ENCODE results near the gene B4GALT6.

The B4GALT6 gene

DNA sequence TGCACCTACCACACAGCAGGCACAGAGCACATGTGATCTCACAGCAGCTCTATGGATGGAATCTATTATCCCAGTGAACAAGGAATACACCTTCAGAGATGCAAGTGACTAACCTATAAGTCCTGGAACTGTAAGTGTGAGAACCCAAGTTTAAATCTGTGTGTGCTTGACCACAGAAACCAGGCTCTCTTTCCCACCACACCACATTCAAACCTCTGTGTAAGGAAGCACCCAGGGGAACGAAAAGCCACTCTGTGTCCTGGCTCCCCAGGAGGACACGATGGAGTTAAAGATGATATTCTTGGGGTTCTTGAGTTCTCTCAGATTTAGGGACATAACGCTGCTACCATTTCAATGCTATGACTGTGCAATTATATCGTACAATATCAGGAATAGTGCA lies 53.8 kb downstream of the B4GALT6 start:
- DNase-seq: no peak

DNA sequence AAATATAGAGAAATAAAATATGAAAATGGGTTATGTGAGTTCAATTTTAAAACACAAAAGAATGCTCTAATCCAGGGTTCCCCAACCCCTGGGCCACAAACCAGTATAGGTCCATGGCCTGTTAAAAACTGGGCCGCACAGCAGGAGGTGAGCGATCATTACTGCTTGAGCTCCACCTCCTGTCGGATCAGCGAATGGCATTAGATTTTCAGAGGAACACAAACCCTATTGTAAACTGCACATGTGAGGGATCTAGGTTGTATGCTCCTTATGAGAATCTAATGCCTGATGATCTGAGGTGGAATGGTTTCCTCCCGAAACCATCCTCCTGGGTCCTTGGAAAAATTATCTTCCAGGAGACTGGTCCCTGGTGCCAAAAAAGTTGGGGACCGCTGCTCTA lies 58.0 kb downstream of the B4GALT6 start:
- DNase-seq: no peak

DNA sequence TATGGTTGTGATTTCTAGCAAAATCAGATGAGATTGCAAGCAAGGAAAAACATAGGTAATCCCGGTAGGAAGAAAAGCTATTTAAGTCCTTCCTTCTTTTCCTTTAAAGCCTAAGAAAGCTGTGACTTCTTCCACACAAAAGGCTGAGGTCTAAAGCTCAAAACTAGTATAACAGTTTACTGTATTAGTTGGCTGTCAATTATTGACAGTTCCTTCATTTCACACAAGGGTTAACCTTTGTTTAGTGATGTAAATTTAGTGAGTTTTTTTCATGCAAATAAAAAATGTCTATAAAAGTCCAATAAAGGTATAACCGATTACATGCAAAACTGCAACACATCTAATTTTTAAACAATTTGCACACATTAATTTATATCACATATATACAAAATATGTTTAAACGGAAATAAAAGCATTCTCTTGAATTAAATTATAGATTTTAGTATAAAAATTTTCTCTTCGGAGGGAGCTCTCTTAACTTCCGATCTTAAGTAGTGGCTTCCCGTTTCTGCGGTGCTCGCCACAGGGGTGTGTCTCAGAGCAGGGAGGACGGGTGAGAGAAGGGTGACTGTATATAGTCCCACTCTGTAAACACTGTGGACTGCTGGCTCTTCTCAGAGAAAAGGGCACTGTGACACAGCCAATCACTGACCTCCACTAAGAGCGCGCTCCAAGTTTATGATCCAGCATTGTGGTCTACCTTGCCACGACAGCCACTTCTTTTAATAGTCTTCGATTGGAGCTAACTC lies 59.3 kb downstream of the B4GALT6 start:
- no peak for DNase-seq

DNA sequence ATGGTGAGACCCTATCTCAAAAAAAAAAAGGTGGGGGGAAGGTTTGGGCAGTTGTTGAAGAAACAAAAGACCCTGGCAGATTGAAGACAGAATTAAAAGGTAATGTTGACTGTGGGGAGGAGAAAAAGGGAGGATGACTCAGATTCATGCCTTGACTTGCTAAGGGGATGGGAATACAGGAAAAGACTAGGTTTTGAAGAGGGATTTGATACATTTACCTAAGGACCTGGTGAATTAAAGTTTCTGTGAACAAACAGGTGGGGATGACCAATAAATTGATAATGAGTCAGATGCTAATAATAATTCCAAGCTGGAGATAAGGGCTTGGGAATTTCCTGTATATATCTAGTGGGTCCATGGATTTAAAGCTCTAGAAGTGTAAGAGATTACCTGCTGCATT lies 65.1 kb downstream of the B4GALT6 start:
- no peak for DNase-seq

DNA sequence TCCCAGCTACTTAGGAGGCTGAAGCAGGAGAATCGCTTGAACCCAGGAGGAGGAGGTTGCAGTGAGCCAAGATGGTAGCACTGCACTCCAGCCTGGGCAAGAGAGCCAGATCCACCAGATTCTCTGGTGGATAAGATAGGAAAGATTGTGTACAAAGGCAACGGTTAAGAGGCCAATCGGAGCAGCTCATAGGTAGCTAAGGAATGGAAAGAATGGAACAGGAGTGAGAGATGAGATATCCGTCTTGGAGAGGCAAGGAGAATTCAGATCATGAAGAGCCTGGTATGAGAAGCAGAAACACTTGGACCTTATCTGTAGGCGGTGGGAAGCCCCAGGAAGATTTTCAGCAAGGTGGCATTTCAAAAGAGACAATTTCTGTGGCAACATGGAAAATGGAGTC lies 65.6 kb downstream of the B4GALT6 start:
- no peak for DNase-seq

DNA sequence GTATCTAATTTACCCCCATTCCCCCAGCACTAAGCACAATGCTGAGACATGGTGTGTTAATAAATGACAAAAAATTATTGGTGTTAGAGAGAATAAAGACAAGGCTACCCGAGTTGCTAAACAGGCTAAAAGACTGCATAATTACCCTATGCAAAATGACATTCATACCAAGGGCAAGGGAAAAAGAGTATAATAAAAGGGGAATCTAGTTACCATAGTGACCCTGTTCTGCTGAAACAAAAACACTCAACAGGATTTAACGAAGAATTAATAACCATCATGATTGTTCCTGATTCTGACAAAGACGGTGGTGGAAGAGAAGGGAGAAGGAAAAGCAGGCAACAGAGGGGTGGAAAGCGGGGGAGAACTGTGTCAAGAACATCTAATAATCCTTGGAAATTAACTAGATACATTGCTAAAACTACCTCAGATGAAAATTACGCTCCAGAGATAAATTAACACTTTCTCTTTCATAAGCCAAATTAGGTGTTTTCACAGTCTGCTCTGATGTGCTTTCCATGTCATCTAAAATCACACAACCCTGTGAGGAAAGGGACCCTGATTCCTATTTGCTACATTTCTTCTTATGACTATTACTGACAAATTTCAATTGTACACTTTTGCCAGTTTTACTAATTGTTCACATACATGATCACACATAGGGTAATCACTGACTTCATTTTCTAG lies 67.2 kb downstream of the B4GALT6 start:
- DNase-seq: no peak

DNA sequence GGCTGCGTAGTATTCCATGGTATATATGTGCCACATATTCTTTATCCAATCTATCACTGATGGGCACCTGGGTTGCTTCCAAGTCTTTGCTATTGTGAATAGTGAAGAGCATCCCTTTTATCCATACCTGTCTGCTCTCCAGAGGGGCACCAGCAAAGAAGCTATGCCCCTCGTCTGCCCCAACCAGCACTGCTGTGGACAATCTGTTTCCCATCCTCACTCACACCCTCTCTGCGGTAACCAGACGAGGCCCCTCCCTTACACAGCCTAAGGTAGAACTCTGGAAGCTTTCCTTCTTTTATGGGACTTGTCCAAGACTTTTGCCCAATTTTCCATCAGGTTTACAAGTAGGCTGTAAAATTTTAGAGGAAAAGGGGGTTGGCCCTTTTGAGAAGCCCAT lies 67.8 kb downstream of the B4GALT6 start:
- no peak for DNase-seq

DNA sequence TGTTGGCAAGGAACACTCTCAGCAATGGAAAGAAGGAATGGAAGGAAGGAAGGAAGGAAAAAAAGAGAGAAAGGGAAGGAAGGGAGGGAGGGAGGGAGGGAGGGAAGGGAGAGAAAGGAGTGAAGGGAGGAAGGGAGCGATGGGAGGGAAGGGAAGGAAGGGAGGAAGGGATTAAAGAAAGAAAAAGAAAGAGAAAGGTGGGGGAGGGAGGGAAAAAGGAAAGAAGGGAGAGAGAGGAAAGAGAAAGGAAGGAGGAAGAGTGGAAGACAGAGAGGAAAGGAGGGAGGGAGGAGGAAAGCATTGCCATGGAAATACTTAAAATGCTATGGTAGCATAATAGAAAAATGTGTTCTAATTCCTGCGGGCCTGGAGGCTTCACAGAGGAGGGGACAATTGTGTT lies 70.3 kb downstream of the B4GALT6 start:
- no peak for DNase-seq

DNA sequence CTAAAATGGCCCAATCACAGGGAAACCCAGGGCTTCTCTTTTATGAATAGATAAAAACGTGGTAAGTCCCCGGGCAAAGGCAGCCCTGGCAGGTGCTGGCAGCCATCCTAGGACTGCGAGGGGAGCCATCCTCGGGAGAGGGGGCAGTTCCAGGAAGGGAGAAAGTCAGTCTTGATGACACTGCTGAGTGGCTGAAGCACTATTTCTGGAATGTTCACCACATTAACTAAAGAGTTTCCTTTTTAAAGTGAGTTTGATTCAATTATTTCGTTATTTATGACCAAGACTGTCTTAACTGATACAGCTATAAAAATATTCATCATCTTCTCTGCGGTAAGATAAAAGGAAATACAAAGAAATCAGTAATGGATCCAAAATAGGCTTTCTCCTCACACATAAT lies 72.3 kb downstream of the B4GALT6 start:
- no peak for DNase-seq

DNA sequence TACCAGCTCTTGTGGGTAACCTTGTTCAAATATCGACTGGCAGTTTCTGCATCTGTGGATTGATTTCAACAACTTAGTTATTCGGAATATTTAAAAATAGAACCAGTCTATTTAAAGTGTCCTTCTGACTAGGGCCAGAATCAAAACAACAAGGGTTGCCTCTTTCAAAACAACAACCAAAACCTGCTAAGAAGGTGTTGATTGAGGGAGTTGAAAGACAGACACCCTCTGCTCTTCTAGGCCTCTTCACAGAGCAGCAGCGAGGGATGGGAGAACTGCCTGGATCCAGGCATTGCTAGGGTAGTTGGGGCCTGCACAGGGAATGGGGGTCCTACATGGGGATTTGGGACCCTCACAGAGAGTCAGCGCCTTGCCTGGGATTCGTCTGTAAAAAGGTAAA lies 72.9 kb downstream of the B4GALT6 start:
- DNase-seq: no peak

DNA sequence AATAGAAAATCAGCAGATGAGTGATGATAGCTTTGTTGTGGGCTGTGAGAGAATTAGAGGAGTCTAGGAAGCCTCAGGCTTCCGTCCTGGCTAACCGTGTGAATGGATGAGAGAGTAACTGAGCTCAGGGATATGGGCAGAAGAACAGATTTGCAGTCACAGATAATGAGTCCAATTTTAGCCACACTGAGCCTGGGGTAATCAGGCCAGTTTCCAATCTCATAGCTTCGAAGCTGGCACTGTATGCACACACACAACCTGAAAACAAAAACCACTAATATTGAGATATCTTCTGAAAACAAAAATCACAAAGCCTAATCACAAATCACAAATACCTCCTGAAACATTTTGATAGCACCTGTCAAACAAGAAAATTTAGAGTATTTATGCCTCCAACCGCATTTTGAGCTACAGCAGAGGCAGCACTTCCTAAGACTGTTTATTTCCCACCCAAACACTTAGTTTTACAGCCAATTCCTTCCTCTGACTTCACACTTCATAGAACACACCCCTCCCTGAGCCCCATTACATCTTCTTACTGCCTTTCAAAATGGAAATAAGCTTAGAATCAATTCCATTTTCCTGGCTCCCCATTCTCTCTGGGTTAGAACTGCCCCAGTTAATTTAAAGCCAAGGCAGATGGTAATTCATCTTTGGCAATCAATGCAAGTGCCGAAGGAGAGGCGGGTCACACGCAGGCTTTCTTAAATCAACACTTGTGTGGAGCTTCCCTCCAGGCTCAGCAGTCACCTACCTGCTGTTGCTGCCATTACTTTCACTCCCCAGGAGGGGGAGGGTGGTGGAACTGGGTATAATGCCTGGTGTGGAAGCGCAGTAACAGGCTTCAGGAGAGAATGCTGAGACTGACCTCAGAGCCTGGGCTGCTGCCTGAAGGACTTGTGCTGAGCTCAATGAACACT lies 73.8 kb downstream of the B4GALT6 start:
- no peak for DNase-seq

DNA sequence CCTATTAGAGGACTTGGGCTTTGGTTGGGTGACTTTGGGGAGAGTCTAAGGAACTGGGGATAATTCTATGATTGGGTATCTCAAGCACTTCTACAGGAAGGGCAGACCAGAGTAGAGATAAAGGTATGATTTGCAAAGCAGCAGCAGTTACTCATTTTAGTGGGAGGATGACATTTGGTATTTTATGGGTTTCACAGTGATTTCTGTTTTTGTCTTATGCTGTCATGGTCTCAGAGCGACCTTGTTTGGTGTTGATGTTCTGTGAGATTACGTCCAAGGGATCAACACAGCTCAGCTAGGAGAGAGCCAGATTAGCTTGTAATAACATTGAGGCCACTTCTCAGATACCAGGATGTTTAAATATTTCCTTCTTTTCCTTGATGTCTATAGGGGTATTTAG lies 74.5 kb downstream of the B4GALT6 start:
- no peak for DNase-seq

DNA sequence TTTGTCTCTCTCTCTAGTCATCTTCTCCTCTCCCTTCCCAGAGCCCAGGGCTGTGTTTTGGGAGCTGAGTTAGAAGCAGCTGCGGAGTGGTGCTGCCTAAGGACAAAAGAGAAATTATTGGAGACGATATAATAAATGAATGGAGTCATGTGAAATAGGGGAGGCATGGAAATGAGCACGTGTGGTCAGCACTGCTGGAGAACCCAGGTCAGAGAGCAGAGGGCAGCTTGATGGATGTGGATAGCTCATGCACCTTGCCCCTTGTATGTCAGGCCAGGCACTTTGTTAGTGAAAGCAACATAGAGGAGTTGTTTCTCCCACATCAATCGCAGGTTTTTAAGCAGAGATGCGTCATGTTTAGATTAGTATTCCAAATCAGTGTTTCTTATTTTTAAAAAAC lies 77.0 kb downstream of the B4GALT6 start:
- no peak for DNase-seq

DNA sequence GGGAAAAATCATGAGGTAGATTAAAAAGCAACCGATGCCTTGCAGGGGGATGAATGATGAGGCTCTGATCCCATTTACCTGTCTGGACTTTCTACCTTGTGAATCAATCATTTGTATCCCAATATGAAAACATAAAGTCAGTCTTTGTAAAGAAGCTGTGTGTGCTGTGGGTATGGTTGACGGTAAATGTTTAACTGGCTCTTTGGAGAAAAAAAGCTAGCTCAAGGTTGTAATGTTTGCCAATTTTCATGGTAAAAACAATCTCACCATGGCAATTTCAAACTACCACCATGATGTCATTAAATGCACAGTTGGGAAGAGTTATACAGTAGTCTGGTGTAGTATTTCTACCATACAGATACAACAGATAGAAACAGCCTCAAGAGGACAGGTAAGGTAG lies 78.1 kb downstream of the B4GALT6 start:
- DNase-seq: no peak

DNA sequence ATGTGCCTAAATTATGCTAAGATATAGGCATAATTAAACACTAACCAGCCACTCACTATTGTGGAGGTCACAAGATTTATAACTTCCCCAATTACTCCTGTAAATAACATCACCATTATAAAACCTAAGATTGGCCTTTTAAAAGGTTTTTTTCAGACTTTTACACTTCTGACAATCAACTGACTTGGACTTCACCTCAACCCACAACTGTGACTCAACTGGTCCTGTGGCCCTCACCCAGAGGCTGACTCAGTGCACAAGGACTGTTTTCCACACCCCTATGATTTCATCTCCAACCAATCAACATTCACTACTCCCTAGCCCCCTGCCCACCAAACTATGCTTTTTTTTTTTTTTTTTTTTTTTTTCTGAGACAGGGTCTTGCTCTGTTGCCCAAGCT lies 81.1 kb downstream of the B4GALT6 start:
- DNase-seq: no peak

DNA sequence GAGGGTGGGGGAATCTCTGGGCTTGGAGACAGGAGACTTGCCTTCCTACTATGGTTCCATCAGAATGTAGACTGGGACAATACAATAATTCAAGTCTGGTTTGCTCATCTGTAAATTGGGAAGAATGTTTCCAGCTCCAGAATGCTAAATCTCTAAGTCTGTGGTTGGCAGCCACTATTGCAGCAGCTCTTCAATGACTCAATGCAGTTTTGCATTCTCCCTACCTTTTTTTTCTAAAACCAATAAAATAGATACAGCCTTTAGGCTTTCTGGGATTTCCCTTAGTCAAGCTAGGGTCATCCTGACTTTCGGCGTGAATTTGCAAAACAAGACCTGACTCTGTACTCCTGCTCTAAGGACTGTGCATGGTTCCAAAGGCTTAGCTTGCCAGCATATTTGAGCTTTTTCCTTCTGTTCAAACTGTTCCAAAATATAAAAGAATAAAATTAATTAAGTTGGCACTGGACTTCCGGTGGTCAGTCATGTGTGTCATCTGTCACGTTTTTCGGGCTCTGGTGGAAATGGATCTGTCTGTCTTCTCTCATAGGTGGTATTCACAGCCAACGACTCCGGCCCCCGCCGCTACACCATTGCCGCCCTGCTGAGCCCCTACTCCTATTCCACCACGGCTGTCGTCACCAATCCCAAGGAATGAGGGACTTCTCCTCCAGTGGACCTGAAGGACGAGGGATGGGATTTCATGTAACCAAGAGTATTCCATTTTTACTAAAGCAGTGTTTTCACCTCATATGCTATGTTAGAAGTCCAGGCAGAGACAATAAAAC lies 86.2 kb downstream of the B4GALT6 start:
- no peak for DNase-seq

DNA sequence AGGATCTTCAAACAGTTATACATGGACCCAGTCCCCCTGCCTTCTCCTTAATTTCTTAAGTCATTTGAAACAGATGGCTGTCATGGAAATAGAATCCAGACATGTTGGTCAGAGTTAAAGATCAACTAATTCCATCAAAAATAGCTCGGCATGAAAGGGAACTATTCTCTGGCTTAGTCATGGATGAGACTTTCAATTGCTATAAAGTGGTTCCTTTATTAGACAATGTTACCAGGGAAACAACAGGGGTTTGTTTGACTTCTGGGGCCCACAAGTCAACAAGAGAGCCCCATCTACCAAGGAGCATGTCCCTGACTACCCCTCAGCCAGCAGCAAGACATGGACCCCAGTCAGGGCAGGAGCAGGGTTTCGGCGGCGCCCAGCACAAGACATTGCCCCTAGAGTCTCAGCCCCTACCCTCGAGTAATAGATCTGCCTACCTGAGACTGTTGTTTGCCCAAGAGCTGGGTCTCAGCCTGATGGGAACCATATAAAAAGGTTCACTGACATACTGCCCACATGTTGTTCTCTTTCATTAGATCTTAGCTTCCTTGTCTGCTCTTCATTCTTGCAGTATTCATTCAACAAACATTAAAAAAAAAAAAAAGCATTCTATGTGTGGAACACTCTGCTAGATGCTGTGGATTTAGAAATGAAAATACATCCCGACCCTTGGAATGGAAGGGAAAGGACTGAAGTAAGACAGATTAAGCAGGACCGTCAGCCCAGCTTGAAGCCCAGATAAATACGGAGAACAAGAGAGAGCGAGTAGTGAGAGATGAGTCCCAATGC lies 88.1 kb downstream of the B4GALT6 start:
- no peak for DNase-seq

DNA sequence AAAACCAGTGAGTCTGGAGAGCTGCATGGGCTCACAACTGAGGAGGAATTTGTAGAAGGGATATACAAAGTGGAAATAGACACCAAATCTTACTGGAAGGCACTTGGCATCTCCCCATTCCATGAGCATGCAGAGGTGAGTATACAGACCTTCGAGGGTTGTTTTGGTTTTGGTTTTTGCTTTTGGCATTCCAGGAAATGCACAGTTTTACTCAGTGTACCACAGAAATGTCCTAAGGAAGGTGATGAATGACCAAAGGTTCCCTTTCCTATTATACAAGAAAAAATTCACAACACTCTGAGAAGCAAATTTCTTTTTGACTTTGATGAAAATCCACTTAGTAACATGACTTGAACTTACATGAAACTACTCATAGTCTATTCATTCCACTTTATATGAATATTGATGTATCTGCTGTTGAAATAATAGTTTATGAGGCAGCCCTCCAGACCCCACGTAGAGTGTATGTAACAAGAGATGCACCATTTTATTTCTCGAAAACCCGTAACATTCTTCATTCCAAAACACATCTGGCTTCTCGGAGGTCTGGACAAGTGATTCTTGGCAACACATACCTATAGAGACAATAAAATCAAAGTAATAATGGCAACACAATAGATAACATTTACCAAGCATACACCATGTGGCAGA lies 89.1 kb downstream of the B4GALT6 start:
- DNase-seq: no peak

DNA sequence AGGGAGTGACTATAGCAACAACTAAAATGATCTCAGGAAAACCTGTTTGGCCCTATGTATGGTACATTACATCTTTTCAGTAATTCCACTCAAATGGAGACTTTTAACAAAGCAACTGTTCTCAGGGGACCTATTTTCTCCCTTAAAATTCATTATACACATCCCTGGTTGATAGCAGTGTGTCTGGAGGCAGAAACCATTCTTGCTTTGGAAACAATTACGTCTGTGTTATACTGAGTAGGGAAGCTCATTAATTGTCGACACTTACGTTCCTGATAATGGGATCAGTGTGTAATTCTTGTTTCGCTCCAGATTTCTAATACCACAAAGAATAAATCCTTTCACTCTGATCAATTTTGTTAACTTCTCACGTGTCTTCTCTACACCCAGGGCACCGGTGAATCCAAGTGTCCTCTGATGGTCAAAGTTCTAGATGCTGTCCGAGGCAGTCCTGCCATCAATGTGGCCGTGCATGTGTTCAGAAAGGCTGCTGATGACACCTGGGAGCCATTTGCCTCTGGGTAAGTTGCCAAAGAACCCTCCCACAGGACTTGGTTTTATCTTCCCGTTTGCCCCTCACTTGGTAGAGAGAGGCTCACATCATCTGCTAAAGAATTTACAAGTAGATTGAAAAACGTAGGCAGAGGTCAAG lies 91.7 kb downstream of the B4GALT6 start:
- no peak for DNase-seq

DNA sequence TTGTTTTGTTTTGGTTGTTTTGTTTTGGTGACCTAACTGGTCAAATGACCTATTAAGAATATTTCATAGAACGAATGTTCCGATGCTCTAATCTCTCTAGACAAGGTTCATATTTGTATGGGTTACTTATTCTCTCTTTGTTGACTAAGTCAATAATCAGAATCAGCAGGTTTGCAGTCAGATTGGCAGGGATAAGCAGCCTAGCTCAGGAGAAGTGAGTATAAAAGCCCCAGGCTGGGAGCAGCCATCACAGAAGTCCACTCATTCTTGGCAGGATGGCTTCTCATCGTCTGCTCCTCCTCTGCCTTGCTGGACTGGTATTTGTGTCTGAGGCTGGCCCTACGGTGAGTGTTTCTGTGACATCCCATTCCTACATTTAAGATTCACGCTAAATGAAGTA lies 92.8 kb downstream of the B4GALT6 start, which contains the start of gene TTR:
Gene TTR, plus strand, starts transcription at position 250 of the 400 bp plus-strand sequence. Its CDS starts 26 bp downstream, at position 276.
- no peak for DNase-seq

DNA sequence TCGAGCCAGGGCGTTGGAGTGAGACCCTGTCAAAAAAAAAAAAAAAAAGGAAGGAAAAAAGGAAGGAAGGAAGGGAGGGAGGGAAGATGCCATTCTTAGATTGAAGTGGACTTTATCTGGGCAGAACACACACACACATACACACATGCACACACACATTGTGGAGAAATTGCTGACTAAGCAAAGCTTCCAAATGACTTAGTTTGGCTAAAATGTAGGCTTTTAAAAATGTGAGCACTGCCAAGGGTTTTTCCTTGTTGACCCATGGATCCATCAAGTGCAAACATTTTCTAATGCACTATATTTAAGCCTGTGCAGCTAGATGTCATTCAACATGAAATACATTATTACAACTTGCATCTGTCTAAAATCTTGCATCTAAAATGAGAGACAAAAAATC lies 93.3 kb downstream of the B4GALT6 start:
- no peak for DNase-seq
